ENCODE results near the gene RMP24.
"Not testable (repeated sequence)": the region's sequence is repeated elsewhere in the genome, so short reads cannot be mapped to it uniquely, and the experiment has no call there.

RMP24 gene

DNA sequence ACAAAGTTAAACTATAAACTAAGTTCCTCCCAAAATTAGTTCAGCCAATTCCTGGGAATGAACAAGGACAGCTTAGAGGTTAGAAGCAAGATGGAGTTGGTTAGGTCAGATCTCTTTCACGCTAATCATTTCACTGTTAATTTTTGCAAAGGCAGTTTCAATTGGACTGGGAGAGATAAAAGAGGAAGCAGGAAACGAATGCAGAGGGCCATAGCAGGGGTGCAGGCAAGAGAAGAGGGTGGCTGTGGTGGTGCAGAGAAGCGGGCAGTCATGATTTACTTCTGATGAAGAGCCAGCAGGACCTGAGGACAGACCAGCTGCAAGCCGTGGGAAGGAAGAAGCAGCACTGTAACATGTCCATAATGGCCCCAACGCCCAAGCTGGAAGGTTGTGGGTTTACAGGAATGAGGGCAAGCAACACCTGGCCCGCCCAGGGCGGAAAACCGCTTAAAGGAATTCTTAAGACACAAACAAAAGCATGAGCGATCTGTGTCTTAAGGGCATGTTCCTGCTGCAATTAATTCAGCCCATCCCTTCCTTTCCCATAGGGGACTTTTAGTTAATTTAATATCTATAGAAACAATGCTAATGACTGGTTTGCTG lies 4.1 kb upstream of the RMP24 start:
- DNase-seq (ENCODE audit: low spot score), result no peak

DNA sequence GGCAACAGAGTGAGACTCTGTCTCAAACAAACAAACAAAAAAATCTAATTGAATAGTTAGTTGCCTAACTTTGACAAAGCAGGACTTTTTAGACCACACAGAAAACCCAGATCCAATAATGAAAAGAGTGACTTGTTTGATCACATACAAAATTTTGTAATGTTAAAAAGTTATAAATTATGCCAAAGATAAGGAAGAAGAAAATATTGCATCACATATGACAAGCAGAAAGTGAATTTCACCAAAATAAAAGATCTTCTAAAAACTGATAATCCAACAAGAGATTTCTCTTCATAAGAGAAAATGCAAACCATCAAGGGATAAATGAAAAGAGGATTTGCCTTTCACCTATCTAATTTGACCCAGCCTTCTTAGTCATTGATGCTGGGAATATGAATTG lies 2.8 kb upstream of the RMP24 start:
- no peak for DNase-seq (ENCODE audit: low spot score)

GRCh38 chr18:35971661-35972196 lies 750 bp upstream of the RMP24 start:
- no peak for DNase-seq (ENCODE audit: low spot score)

DNA sequence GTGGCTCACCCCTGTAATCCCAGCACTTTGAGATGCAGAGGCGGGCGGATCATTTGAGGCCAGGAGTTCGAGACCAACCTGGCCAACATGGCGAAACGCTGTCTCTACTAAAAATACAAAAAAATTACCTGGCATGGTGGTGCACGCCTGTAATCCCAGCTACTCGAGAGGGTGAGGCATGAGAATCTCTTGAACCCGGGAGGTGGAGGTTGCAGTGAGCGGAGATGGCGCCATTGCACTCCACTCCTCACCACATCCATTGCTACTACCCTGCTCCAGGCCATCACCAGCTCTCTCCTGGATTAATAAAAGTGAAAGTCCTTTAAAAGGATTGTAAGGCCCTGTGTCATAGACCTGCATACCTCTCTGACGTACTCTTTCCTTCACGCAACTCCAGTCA lies 1.2 kb downstream of the RMP24 start:
- no peak for DNase-seq (ENCODE audit: low spot score)

DNA sequence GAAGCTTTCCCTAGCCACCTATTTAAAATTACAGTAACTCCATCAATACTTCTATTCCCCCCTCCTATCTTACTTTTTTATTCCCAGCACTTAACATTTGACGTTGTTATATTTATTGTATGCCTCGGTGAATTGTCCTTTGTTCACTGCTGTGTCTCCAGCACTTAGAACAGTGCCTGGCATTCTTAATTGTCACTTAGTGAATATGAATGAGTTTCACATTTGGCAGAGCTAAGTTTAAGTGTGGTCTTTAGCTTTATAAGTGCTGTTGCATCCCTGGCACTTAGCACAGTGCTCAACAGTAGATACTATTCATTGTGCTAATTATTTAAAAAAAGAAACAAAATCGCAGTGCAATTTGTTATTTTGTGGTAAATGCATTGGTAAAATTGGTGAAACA lies 1.7 kb downstream of the RMP24 start:
- no peak for DNase-seq (ENCODE audit: low spot score)

GRCh38 chr18:35979112-35979511 lies 6.6 kb downstream of the RMP24 start:
- DNase-seq (ENCODE audit: low spot score), result no peak

GRCh38 chr18:35982409-35983114 lies 10.1 kb downstream of the RMP24 start:
- no peak for DNase-seq (ENCODE audit: low spot score)

- no peak for DNase-seq (ENCODE audit: low spot score)
These were observed 10.7 kb downstream of the RMP24 start for GRCh38 chr18:35983147-35983546.

GRCh38 chr18:35983818-35984217 lies 11.3 kb downstream of the RMP24 start:
- DNase-seq (ENCODE audit: low spot score), result no peak

- DNase-seq (ENCODE audit: low spot score), result no peak
These were observed 19.2 kb downstream of the RMP24 start for GRCh38 chr18:35991696-35992095.

GRCh38 chr18:35993013-35993412 lies 20.5 kb downstream of the RMP24 start:
- DNase-seq (ENCODE audit: low spot score), result no peak

DNA sequence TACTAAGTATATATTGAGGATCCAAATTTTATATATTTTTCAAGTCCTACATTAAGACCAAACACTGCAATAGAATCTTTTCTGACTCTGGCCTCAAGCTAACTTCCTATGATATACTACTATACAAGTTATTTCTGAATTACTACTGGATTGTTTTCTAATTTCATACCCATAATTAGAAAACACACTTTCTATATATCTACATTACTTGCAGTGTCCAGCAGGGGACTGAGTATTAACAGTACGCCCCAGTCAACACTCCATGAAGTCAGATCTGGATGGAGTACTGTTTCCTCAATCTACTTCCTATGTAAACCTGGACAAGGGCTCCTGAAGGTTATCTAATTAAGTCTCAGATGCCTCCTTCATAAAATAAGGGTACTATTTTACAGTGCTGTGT lies 26.5 kb downstream of the RMP24 start:
- no peak for DNase-seq (ENCODE audit: low spot score)

GRCh38 chr18:35999925-36000324 lies 27.4 kb downstream of the RMP24 start:
- DNase-seq (ENCODE audit: low spot score), result no peak

DNA sequence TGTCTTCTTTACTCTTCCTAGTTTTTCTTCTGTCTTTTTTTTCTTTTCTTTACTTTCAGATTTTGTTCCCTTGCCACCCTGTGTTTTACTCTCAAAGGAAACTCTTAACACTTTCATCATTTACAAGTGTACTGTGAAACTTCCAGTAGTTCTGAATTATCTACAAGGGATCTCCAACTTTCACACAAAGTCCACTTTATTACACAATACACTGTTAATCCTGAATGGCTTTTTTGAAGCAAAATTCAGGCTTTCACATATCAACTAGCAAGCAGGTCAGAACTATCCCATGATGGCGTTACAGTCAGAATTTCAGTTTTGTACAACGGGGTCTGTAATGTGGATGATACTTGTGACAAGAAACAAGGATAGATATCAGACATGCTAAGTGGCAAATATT lies 34.5 kb downstream of the RMP24 start:
- DNase-seq (ENCODE audit: low spot score), result no peak

DNA sequence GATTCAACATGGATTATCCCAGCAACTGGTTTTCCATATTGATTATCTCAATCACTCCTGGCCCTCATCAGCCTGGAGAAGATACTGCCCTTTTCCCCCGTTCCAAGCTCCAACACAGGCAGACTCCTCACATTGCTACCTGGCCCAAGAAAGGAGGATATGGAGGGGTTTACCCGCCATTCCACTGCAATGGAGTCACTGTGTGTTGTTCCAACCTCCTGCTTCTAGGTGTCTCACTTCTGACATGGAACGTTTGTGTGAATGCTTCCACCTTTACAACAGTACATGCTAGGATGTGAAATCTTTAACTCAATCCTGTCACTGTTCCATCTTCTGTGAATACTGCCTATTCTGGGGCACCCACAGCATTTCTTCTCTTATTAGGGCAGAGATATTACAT lies 36.7 kb downstream of the RMP24 start:
- DNase-seq (ENCODE audit: low spot score), result no peak

- DNase-seq (ENCODE audit: low spot score), result no peak
These were observed 40.4 kb downstream of the RMP24 start for GRCh38 chr18:36012891-36013290.

DNA sequence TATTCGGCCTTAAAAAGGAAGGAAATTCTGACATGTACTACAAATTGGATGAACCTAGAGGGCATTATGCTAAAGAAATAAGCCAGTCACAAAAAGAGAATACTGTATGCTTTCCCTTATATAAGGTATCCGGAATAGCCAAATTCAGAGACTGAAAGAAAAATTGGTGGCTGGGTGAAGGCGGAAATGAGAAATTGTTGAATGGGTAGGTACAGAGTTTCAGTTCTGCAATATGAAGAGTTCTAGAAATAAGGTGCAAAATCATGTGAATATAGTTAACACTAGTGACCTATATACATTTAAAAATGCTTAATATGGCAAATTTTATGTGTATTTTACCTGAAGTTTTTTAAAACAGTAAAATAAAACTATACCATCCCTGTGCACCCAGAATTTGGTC lies 43.1 kb downstream of the RMP24 start:
- no peak for DNase-seq (ENCODE audit: low spot score)

- no peak for DNase-seq (ENCODE audit: low spot score)
These were observed 44.8 kb downstream of the RMP24 start for GRCh38 chr18:36017232-36017631.

DNA sequence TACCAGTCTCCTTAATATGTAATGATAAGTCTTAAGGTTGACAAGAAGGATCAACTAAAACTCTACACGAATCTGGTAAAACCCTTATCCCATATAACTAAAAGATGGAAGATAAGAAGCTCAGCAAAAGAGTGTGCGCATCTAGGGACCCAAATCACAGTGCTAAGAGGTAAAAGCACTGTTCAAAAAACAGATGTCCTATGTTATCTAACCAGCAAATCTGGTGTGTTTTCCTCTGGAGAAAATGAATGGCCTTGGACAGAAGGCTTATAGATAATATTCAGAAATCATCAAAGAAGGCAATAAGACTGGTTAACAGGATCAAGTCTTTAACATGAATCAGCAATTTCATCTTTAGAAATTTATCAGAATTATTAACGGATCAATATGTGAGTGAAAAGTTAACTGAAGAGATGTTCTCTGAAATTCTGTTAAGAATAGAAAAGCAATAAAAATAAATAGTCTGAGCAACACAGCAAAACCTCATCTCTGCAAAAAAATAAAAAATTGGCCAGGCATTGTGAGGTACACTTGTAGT lies 47.8 kb downstream of the RMP24 start:
- no peak for DNase-seq (ENCODE audit: low spot score)

DNA sequence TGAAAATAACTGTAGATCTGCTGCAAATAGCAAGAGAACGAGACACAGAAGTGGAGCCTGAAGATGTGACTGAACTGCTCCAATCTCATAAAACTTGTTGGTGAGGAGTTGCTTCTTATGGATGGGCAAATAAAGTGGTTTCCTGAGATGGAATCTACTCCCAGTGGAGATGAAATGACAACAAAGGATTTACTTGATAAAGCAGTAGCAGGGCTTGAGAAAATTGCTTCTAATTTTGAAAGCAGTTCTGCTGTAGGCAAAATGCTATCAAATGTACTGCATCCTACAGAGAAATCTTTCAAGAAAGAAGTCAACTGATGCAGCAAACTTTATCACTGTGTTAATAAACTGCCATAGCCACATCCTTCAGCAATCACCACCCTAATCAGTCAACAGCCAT lies 50.9 kb downstream of the RMP24 start:
- no peak for DNase-seq (ENCODE audit: low spot score)

- DNase-seq (ENCODE audit: low spot score), result not testable (repeated sequence)
These were observed 51.8 kb downstream of the RMP24 start for GRCh38 chr18:36024241-36024640.

- DNase-seq (ENCODE audit: low spot score), result no peak
These were observed 52.5 kb downstream of the RMP24 start for GRCh38 chr18:36025025-36025424.

DNA sequence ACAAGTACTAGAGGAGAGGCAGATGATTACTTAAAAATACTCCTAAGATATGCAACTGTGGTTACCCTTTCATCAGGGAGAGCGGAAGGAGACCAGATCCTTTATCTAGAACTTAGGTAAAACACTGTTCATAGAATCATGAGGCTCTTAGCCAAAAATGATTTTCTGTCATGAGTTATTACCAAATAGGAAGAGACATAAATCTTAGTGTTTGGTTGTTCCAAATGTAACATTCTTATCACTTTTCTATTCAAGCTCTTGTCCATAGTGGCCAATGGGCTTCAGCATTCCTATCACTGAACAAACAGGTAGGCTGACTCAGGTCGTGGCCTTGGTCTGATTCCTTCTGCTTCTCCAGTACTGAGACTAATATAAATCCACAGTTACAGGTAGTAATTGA lies 56.4 kb downstream of the RMP24 start:
- no peak for DNase-seq (ENCODE audit: low spot score)
